Measurements from ENCODE around the gene DIS3L2.

The DIS3L2 gene

GRCh38 chr2:232038881-232039485, 77.5 kb downstream of the DIS3L2 start:
- Histone ChIP-seq H3K4me1 (ENCODE audit: insufficient read depth, low read length) (peaks cover 3% of the 10 kb centered on the region), H3K36me3 (ENCODE audit: insufficient read depth, low read length) (peaks cover 4% of the 10 kb centered on the region), H3K27me3 (ENCODE audit: insufficient read depth, low read length) (no peaks in the 10 kb centered on the region), H2AFZ (ENCODE audit: low read depth, low read length) (no peak overlapping the region), H3K9me3 (ENCODE audit: low read length) (no peaks in the 10 kb centered on the region), H3K4me3 (ENCODE audit: low read length) (no peak overlapping the region)

DNA sequence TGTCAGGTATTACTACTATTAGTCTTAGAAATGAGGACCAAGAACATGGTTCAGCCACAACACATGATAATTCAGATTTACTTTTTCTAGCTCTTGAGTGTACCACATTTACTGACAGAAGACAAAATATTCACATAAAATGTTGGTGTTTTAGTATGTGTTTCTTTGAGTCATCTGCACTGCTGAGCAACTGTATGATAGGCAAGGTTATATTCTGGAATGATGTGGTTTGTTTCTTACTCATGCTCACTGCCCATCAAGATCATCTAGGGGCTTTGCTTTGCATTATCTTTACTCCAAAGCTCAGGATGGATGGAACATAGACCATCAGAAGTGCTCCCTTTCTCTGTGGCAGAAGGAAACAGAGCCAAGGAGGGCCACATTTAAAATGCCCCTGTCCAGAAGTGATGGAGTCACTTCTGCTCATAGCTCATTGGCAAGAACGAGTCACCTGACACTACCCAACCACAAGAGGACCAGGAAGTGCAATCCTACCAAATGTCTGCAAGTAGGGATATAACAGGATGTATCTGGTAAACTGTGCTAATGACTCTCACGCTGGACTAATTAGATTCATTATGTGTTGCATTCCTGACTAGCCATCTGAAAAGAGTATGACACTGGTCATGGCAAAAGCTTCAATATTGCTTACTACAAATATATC, 81.5 kb downstream of the DIS3L2 start:
- Histone ChIP-seq H3K27me3 (ENCODE audit: insufficient read depth, low read length) (no peaks in the 10 kb centered on the region), H3K9me3 (ENCODE audit: low read length) (peaks cover 5% of the 10 kb centered on the region), H3K4me3 (ENCODE audit: low read length) (no peak overlapping the region), H3K36me3 (ENCODE audit: insufficient read depth, low read length) (peaks cover 4% of the 10 kb centered on the region), H2AFZ (ENCODE audit: low read depth, low read length) (no peak overlapping the region), H3K4me1 (ENCODE audit: insufficient read depth, low read length) (peaks cover 3% of the 10 kb centered on the region)

GRCh38 chr2:232043966-232044365, 82.5 kb downstream of the DIS3L2 start:
- Histone ChIP-seq H3K4me3 (ENCODE audit: low read length) (no peak overlapping the region), H3K4me1 (ENCODE audit: insufficient read depth, low read length) (no peaks in the 10 kb centered on the region), H2AFZ (ENCODE audit: low read depth, low read length) (no peak overlapping the region), H3K9me3 (ENCODE audit: low read length) (peaks cover 5% of the 10 kb centered on the region), H3K36me3 (ENCODE audit: insufficient read depth, low read length) (peaks cover 4% of the 10 kb centered on the region), H3K27me3 (ENCODE audit: insufficient read depth, low read length) (no peaks in the 10 kb centered on the region)

GRCh38 chr2:232049350-232049749, 87.8 kb downstream of the DIS3L2 start:
- no peak overlapping the region for H3K4me3 ChIP-seq (ENCODE audit: low read length)
- peaks cover 5% of the 10 kb centered on the region for H3K4me1 ChIP-seq (ENCODE audit: insufficient read depth, low read length)
- H3K27me3 ChIP-seq (ENCODE audit: insufficient read depth, low read length): no peaks in the 10 kb centered on the region
- no peak overlapping the region for H2AFZ ChIP-seq (ENCODE audit: low read depth, low read length)
- H3K9me3 ChIP-seq (ENCODE audit: low read length): peaks cover 5% of the 10 kb centered on the region
- no peaks in the 10 kb centered on the region for H3K36me3 ChIP-seq (ENCODE audit: insufficient read depth, low read length)

GRCh38 chr2:232052591-232052990, 91.1 kb downstream of the DIS3L2 start:
- Histone ChIP-seq H3K27me3 (ENCODE audit: insufficient read depth, low read length) (no peaks in the 10 kb centered on the region), H3K9me3 (ENCODE audit: low read length) (peaks cover 4% of the 10 kb centered on the region), H3K4me3 (ENCODE audit: low read length) (no peak overlapping the region), H3K36me3 (ENCODE audit: insufficient read depth, low read length) (no peaks in the 10 kb centered on the region), H3K4me1 (ENCODE audit: insufficient read depth, low read length) (peaks cover 5% of the 10 kb centered on the region), H2AFZ (ENCODE audit: low read depth, low read length) (no peak overlapping the region)

GRCh38 chr2:232053777-232054176, 92.3 kb downstream of the DIS3L2 start:
- H3K4me3 ChIP-seq (ENCODE audit: low read length): no peak overlapping the region
- H3K9me3 ChIP-seq (ENCODE audit: low read length): peaks cover 7% of the 10 kb centered on the region
- no peak overlapping the region for H2AFZ ChIP-seq (ENCODE audit: low read depth, low read length)
- H3K4me1 ChIP-seq (ENCODE audit: insufficient read depth, low read length): peaks cover 5% of the 10 kb centered on the region
- no peaks in the 10 kb centered on the region for H3K36me3 ChIP-seq (ENCODE audit: insufficient read depth, low read length)
- H3K27me3 ChIP-seq (ENCODE audit: insufficient read depth, low read length): no peaks in the 10 kb centered on the region

DNA sequence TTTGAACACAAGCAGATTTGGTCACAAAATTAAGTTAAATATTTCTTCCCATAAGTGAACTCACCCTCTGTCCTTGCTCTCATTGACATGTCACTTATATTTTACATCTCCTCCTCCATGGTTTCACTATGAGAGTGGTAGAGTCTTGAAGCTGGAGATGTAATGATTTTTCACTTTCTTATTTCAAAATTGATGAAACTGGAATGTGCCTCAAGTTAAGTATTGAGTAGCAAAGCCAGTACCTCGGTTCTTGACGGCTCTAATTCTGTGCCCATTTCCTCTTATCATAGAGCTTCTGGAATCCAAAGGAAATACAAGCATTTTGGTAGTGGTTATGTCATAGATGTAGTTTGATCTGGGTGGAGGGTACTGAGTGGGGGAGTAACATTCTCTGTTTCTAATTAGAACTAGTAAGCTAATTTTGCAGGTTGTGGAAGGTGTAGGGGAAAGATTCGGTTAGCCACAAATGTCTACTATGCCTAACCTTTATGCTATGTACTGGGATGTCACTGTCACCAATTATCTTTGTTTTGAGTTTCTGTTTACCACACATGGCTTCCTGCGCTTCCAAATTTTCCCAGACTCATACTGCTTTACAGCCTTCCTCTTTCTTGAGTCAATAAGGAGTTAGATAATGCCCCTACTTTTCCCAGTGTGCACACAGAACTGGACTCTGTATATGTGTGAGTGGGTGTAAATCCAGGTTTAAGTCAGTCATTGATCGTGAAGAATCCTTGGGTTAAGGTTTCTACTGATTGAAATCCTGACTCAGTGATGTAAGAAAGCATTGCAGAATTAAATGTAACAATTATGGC, 96.8 kb downstream of the DIS3L2 start:
- Histone ChIP-seq H3K4me3 (ENCODE audit: low read length) (no peak overlapping the region), H3K4me1 (ENCODE audit: insufficient read depth, low read length) (no peaks in the 10 kb centered on the region), H3K9me3 (ENCODE audit: low read length) (peaks cover 7% of the 10 kb centered on the region), H2AFZ (ENCODE audit: low read depth, low read length) (no peak overlapping the region), H3K36me3 (ENCODE audit: insufficient read depth, low read length) (no peaks in the 10 kb centered on the region), H3K27me3 (ENCODE audit: insufficient read depth, low read length) (no peaks in the 10 kb centered on the region)

- Histone ChIP-seq H3K4me3 (ENCODE audit: low read length) (no peak overlapping the region), H3K9me3 (ENCODE audit: low read length) (peaks cover 7% of the 10 kb centered on the region), H2AFZ (ENCODE audit: low read depth, low read length) (no peak overlapping the region), H3K4me1 (ENCODE audit: insufficient read depth, low read length) (no peaks in the 10 kb centered on the region), H3K36me3 (ENCODE audit: insufficient read depth, low read length) (no peaks in the 10 kb centered on the region), H3K27me3 (ENCODE audit: insufficient read depth, low read length) (no peaks in the 10 kb centered on the region)
These were observed 97.4 kb downstream of the DIS3L2 start for GRCh38 chr2:232058931-232059330.

DNA sequence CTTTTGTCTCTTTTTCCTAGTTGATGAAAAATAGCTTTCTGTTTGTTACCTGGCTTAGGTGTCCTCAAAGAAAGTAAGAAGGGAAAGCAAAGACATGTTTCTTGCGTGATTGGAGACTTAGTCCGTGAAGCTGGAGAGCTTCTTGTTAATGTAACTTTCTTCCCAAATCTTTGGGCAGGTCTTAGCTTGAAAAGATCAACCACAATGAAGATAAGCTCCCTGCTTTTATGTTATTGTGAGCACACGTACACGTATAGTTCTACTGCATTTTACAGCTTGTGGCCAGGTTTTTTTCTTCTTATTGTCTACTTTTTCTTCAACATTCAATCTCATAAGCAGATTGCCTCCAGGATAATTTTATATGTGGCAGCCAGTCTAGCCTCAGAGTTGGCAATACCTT, 99.8 kb downstream of the DIS3L2 start:
- Histone ChIP-seq H3K4me1 (ENCODE audit: insufficient read depth, low read length) (no peaks in the 10 kb centered on the region), H3K27me3 (ENCODE audit: insufficient read depth, low read length) (no peaks in the 10 kb centered on the region), H3K36me3 (ENCODE audit: insufficient read depth, low read length) (no peaks in the 10 kb centered on the region), H3K9me3 (ENCODE audit: low read length) (peaks cover 3% of the 10 kb centered on the region), H2AFZ (ENCODE audit: low read depth, low read length) (no peak overlapping the region), H3K4me3 (ENCODE audit: low read length) (no peak overlapping the region)

DNA sequence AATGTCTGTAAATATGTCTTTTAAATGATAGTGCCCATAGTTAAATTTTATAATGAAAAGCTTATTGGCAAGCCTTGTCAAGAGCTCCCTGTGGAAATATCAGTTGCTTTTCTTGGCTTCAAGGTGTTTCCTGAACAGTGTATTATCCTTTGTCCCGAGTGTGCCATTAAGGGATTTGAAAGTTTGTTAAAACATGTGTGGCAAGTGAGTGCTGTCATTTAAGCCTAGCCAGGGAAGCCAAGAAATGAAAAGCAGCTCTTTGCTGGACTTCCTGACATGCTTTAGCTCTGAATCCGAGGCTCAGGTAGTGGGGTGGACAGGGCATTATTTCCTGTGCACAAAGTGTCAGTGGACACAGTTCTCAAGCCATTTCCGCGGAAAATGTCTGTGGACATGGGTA, 111.5 kb downstream of the DIS3L2 start:
- H3K36me3 ChIP-seq (ENCODE audit: insufficient read depth, low read length): no peaks in the 10 kb centered on the region
- H2AFZ ChIP-seq (ENCODE audit: low read depth, low read length): no peak overlapping the region
- no peaks in the 10 kb centered on the region for H3K27me3 ChIP-seq (ENCODE audit: insufficient read depth, low read length)
- H3K9me3 ChIP-seq (ENCODE audit: low read length): no peaks in the 10 kb centered on the region
- no peaks in the 10 kb centered on the region for H3K4me1 ChIP-seq (ENCODE audit: insufficient read depth, low read length)
- no peak overlapping the region for H3K4me3 ChIP-seq (ENCODE audit: low read length)

DNA sequence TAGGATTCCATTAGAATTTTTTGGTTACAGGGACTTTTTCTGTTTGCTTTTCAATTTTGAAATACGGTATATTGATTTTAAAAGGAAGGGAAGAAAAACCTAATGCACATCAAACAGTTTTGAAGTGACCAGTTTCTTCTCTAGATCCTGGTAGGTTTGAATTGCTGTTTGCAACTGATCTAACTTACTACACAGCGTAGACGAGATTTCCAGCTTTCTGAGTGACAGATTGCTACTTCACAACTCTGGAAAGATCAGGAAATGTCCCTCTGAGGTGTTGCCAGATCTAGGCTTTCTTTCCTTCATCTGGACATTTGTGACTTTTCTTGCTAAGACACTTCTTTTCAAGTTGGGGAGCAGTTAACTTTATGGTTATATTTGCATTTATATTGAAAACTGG, 112.2 kb downstream of the DIS3L2 start:
- Histone ChIP-seq H3K36me3 (ENCODE audit: insufficient read depth, low read length) (no peaks in the 10 kb centered on the region), H2AFZ (ENCODE audit: low read depth, low read length) (no peak overlapping the region), H3K9me3 (ENCODE audit: low read length) (no peaks in the 10 kb centered on the region), H3K27me3 (ENCODE audit: insufficient read depth, low read length) (no peaks in the 10 kb centered on the region), H3K4me3 (ENCODE audit: low read length) (no peak overlapping the region), H3K4me1 (ENCODE audit: insufficient read depth, low read length) (no peaks in the 10 kb centered on the region)

GRCh38 chr2:232075080-232075479, 113.6 kb downstream of the DIS3L2 start:
- Histone ChIP-seq H3K4me3 (ENCODE audit: low read length) (no peak overlapping the region), H3K4me1 (ENCODE audit: insufficient read depth, low read length) (no peaks in the 10 kb centered on the region), H2AFZ (ENCODE audit: low read depth, low read length) (no peak overlapping the region), H3K9me3 (ENCODE audit: low read length) (no peaks in the 10 kb centered on the region), H3K36me3 (ENCODE audit: insufficient read depth, low read length) (no peaks in the 10 kb centered on the region), H3K27me3 (ENCODE audit: insufficient read depth, low read length) (no peaks in the 10 kb centered on the region)

DNA sequence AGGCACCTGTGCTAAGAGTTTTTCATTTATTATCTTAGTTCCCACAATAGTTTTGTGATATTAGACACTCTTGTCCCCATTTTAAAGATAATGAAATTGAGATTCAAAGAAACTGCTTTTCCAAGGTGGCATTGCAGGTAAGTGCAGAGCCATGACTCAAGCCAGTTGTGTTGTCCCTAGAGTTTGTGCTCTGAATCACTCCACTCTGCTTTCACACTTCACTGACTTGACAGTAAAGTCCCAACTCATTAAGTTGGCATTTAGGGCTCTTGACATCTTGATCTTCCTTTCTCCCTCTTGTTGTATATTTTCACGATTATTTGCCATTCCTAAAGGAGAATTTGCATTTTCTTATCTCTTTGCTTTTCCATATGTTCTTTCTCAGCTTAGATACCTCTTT, 114.3 kb downstream of the DIS3L2 start:
- Histone ChIP-seq H3K27me3 (ENCODE audit: insufficient read depth, low read length) (no peaks in the 10 kb centered on the region), H3K9me3 (ENCODE audit: low read length) (no peaks in the 10 kb centered on the region), H3K4me3 (ENCODE audit: low read length) (no peak overlapping the region), H2AFZ (ENCODE audit: low read depth, low read length) (no peak overlapping the region), H3K36me3 (ENCODE audit: insufficient read depth, low read length) (no peaks in the 10 kb centered on the region), H3K4me1 (ENCODE audit: insufficient read depth, low read length) (no peaks in the 10 kb centered on the region)

All from neuron (in vitro differentiated cells).